ENCODE measurements around the gene BCOR.

Gene BCOR

DNA sequence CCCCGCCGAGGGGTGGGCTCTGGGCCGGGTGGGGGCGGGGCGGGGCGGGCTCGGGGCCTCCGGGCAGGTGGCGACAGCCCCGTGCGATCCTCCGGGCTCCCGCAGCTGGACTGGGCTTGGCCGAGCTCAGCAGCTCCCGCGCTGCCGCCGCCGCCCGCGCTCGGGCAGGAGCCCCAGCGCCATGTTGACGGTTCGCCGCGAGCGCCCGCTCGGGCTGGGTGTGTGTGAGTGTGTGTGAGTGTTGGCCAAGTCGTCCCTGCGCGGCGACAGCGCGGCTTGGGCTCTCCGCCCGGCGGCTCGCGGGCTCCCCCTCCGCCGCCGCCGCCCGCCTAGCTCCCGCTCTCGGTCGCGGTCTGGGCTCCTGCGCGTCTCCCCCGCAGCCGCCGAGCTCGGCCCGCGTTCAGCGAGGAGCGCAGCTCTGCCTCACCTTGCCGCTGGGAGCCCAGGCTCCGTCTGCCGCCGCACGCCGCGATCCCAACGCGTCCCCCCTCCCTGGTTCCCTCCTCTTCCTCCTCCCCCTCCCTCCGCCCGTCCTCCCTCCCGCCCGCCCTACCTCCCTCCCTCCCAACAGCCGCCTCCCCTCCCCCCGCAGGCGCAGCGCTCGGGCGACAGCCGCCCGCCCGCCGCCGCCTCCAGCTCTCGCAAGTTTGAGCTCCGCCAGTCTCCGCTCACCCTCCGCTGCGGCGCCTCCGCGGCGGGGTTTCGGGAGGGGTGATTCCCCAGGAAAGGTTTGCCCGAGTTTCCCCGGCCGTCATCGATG, at the start of gene BCOR:
Gene BCOR (minus strand): TSS at position 455 of the 760 bp plus-strand sequence. CDS start 20,029 bp downstream, outside the sequence.
- DNase-seq = no peak

DNA sequence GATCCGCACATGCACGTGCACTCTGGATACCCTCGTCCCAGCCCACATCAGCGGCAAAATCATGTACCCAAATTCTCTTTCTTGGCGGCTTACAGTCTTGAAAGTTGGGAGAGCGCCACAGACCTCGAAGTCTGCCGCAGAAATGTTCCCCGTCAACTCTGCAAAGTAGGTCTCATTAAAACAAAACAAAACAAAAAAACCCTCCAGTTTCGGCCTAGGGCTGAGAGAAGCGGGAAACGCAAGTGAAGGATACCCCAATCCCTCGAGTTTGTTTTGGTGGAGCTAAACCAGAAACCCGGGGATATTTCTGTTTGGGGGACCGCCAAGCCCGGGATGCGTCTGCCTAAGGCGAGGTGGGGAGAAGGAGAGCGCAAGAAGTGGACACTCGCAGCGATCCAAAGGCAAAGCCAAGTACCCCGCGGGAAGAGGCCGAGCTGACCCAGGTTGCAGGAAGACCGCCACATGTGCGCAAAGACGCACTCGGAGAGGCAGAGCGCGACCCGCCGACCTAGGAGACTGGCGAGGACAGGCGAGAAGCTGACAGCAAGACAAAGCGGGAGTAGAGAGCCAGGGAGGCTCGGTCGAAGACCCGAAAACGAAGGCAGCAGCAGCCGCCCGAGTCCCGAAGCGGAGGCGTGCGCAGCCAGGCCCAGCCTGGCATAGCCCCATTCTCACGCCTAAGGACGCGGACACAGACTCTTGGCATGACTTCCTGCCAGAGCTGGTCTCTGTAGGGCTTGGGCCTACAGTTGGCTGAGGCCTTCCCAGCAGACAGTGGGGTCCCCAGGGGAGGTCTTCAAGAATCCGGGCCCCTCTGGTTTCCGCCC, 49.6 kb upstream of the BCOR start:
- no peak for DNase-seq

- no peak for DNase-seq
Observed at GRCh38 chrX:40146262-40147125, 48.7 kb upstream of the BCOR start.

DNA sequence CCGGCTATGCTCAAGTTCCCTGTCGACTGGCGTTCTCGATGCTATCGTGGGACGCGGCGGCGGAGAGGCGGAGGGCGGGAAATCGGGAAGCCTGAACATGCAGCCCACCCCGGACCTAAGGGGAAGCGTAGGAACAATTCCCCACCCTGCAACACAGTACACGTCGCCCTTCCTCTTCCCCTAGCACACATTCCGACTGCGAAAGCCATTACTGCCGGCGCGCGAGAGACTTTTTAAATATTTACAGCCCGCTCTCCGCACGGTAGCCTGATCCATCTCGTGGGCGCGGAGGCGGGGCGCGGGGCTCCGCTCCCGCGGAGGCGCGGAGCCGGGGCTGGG, 48.1 kb upstream of the BCOR start:
- DNase-seq = no peak

GRCh38 chrX:40145001-40145922, 47.5 kb upstream of the BCOR start:
- DNase-seq = no peak

DNA sequence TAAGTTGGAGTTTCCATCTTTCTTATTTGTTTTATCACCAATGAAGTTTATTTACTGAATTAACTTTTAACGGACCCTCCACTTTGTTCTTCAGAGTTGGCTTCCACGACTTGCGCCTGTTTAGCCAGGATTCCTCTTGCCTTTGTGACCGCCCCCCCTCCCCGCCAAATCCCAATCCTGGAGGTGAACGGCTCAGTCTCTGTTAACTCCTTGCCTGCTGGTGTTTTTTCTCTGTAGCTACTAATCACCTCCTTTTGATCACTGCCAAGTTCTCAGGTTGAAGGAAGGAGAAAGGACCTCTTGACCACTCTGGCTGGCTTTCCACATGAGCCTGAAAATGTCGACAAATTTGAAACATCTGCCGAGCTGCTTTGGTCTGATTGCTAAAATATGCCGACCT, 46.8 kb upstream of the BCOR start:
- no peak for DNase-seq

DNA sequence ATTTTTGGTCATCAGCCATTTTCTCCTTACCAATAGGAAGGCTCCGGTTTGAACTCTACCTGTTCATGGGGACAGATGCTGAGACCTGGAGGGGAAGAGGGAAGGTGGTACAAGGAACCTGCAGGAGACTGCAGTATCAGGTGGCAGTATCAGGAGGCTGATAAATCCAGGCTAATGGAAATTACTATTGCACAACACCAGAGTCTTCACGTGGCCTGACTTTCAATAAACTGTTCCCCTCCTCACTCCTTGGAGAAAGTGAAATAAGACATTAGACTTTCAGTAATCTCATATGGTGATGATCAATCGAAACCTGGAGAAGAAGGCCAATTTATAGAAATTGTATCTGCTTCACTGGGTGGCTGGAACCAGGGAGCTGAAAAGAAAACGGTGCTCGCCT, 46.2 kb upstream of the BCOR start:
- no peak for DNase-seq

DNA sequence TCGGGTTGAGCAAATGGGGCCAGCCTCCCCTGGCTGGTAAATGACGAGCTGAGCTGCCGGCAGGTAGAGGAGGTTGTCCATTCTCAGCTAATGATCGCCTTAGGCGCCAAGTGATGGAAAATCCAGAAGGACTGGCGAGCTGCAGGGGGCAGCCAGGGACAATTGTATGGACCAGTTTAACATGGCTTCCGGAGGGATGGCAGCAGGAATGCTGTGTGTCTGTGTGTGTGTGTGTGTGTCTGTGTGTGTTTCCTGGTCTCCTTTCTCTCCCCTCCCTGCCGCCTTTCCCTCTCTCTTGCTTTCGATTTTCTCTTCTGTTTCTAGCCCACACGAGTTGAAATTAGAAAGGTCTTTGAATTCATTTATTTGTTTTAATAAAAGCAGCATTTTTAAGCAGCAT, 45.2 kb upstream of the BCOR start:
- DNase-seq = no peak

- DNase-seq = no peak
Observed at GRCh38 chrX:40142417-40142816, 44.7 kb upstream of the BCOR start.

GRCh38 chrX:40140706-40141499, 43.1 kb upstream of the BCOR start:
- DNase-seq = no peak

DNA sequence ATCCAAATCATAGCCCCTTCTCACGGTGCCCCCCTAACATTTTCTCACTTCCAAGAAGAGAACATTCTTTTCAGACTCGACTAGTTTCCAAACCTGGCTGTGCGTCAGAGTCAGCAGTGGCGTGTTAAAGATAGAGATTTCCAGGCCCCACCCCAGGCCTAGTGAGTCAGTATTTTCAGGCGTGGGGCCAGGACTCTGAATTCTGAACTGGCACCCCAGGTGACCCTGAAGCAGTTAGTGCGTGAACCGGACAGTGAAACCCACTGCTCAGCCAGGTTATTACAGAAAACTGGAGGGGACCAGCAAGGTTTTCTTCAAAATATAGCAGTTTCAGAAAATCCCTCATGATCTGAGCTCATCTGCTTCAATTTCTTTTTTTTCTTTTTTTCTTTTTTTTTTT, 35.0 kb upstream of the BCOR start:
- DNase-seq = no peak

DNA sequence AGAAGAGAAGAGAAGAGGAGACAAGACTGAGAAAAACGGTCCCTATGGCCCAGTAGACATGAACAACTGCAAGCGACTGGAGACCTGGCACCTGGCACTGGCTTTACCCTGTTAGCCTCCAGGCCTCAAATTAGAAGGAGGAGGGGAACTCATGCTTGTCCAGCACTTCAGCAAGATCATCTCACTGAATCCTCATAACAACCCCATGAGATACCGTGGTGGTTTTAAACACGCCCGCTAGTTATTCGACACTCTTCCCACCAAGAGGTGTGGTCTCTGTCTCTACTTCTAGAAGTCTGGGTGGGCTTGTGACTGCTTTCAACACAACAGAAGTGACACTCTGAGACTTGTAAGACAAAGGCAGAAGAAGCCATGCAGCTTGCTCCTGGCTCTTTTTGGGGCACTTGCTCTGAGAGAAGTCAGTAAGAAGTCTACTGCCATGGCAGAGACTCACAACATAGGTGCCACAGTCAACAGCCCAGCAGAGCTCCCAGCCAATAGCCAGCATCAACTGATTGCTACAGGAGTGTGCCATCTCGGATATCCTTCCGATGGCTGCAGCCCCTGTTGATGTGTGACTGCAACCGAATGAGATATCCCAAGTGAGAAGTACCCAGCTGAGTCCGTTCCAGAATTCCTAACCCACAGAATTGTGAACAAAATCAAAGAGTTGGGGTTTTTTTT, 34.0 kb upstream of the BCOR start:
- DNase-seq = no peak

DNA sequence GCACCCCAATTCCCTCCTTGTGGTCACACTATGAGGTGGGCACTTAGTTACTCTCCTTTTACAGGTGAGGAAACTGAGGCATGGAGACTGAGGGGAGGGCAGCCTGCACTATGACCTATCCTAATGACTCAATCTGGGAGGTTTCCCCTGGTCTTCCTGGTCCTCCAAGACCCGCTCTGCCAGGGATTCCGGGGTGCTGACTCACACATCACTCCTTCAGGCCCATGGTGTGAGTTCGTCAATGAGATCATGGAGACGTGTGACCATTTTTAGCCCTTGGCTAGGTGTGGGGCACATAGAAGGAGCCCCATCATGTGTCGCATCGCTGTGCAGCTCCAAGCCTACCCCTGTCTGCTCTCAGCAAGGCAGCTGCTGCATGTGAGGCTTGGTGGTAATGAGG, 32.4 kb upstream of the BCOR start:
- no peak for DNase-seq

- no peak for DNase-seq
Observed at GRCh38 chrX:40127052-40127451, 29.3 kb upstream of the BCOR start.

DNA sequence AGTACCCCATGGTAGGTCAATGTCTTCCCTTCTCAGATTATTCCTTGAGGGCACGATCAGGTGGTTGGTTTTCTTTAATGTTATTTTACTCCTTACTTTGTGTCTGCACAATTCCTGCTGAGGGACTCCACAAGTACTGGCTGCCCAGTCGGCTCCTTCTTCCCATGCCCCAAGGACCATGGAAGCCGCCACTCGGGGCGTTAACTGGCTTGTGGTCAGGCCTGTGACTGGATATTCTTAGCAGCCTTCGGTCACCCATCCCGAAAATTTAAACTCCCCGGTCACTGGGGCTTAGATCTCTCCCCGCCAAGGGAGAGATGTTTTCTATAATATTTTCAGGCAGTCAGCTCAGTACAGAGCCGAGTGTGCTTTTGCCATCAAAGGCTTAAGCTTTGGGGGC, 24.7 kb upstream of the BCOR start:
- DNase-seq = no peak

DNA sequence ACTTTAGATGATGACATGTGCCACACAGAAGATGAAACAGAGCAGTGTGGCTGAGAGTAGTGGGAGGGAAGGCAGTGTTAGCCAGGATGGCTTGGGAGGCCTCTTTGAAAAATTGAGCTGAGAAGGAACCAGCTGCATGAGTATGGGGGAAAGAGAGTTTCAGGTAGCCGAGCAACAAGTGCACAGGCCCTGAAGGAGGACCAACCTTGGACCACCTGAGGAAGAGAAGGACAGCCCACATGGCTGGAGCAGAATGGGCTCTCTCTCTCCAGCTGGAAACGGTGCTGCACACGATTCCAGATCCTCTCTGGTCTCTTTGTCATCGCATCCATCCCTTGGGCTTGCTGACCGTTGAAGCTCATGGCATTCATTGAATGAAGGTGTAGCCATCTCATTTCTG, 23.9 kb upstream of the BCOR start:
- no peak for DNase-seq

DNA sequence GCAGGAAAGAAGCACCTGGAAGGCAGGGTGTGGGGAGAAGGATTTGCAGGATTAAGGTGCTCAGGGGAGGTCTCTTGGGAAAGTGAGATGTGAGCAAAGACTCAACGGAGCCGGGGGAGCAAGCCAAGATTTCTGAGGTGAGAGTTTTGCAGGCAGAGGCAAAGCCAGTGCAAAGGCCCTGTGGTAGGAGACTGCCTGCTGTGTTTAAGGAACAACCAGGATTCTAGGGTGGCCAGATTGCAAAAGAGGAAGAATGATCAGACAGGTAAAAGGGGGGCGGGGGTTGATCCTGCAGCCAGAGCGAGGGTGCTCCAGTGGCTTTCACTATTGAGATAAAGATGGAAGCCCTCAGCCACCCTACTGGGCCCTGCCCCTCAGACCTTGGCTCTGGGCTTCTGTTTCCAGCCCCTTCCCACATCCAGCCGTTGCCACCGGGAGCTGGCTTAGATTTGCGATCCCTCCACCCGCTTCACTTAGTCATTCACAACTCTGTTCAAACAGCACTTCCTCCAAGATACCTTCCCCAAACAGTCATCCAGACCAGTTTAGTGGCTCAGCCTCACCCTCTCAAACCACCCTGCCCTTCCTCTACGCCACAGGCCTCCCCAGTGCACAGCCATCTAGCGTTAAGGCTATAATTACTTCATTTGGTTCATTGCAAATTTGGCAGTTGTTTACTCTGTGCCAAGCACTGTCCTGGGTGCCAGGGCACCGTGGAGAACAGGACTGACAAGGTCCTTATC, 23.3 kb upstream of the BCOR start:
- DNase-seq = no peak

DNA sequence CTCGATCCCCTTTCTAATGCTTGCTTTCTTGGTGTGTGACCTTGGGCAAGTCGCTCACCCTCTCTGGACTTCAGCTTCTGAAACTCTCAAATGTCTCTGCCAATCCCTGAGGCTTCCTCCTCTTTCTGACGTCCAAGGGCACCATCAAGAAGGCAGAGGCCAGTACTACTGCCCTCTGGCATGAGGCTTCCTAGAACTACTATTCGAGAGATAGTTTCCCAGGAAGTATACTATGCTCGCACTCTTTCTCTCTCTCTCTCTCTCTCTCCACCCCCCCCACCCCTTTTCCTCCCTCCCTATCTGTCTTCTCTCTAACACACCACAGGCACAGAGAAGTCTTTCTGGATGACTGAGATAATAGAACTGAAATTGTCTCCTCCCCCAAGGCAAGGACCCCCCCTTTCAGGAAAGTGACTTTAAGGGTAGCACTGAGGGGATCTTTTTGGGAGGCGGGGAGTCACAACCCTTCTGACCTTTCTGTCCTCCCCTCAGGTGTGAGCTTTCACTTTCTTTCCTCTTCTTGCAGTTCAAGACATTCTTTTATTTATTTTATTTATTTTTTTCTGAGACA, 20.0 kb upstream of the BCOR start:
- DNase-seq = no peak

DNA sequence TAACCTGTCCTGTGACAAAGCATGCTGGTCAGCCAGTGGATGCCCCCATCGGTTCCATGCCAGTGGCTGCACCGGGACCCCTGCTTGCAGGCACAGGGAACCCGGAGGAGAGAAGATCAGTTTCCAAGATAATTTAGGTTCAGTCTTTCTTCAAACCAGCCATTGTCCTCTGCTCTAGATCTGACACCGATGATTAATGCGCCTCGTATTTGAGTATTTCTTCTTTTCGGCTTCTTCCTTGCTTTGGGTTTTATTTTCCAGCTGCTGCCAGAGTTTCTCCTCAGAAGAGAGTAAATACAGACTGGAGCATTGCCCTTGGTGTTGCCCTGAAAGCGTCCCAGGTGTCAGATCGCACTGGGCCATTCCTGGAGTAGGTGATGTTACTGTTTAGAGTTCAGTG, 19.2 kb upstream of the BCOR start:
- DNase-seq = no peak

DNA sequence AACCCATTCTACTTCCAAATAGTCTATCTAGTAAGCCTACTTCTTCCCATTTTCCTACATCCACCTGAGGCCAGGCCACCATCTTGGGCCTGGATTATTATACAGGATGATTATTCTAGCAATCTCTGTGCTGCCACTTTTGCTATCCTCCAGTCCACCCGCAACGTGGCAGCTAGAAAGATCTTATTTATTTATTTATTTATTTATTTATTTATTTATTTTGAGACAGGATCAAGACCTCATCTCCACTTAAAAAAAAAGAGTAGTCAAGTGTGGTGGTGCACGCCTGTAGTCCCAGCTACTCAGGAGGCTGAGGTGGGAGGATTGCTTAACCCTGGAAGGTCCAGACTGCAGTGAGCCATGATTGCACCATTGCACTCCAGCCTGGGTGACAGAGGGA, 15.2 kb upstream of the BCOR start:
- no peak for DNase-seq
